ENCODE measurements around the gene CPEB3.

- TF ChIP-seq, protein P1, sequence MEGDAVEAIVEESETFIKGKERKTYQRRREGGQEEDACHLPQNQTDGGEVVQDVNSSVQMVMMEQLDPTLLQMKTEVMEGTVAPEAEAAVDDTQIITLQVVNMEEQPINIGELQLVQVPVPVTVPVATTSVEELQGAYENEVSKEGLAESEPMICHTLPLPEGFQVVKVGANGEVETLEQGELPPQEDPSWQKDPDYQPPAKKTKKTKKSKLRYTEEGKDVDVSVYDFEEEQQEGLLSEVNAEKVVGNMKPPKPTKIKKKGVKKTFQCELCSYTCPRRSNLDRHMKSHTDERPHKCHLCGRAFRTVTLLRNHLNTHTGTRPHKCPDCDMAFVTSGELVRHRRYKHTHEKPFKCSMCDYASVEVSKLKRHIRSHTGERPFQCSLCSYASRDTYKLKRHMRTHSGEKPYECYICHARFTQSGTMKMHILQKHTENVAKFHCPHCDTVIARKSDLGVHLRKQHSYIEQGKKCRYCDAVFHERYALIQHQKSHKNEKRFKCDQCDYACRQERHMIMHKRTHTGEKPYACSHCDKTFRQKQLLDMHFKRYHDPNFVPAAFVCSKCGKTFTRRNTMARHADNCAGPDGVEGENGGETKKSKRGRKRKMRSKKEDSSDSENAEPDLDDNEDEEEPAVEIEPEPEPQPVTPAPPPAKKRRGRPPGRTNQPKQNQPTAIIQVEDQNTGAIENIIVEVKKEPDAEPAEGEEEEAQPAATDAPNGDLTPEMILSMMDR (IDR thresholded peaks at IDR 0.05): no peak
- TF ChIP-seq POLR2AphosphoS5 (IDR thresholded peaks at IDR 0.05; ENCODE audit: low read depth, low read length) (no peak), SIN3A (IDR thresholded peaks at IDR 0.05; ENCODE audit: borderline replicate concordance, insufficient read depth, low read depth, low read length) (no peak), REST (IDR thresholded peaks at IDR 0.05; ENCODE audit: insufficient read depth in 1 of 2, low read depth in 2 of 2, low read length in 1 of 2) (no peak)
Measured at GRCh38 chr10:92264249-92264648, 26.6 kb downstream of the CPEB3 start.
